HepG2 (cell line): ENCODE data around the gene ADIPOR2. TPM values are rescaled to one million over a fixed set of nuclear protein-coding genes. Genes with fewer than 3 reads are reported as not detected.

Source experiments
- CBFB ChIP-seq: sonication (generic); formaldehyde crosslinking; IDR thresholded peaks from 2 replicates; pipeline ENCODE4 v1.4.0; 2020; ENCODE audit warnings: missing genetic modification reagents
- GFI1 ChIP-seq: sonication (generic); formaldehyde crosslinking; IDR thresholded peaks from 2 replicates; pipeline ENCODE4 v1.5.0; 2020; ENCODE audit warnings: missing genetic modification reagents, mild to moderate bottlenecking, borderline replicate concordance
- HDAC1 ChIP-seq: sonication (generic); formaldehyde crosslinking; IDR thresholded peaks from 2 replicates; pipeline ENCODE4 v1.5.1; 2020; ENCODE audit warnings: mild to moderate bottlenecking, missing genetic modification reagents
- HMG20B ChIP-seq: conservative IDR thresholded peaks from 2 replicates; pipeline ENCODE4 v1.6.1; 2016; ENCODE audit warnings: missing genetic modification reagents, missing compliant biosample characterization
- KAT7 ChIP-seq: IDR thresholded peaks from 2 replicates; pipeline ENCODE4 v1.6.1; 2018; ENCODE audit warnings: borderline replicate concordance, missing compliant biosample characterization
- MED1 ChIP-seq: sonication (generic); formaldehyde crosslinking; IDR thresholded peaks from 2 replicates; pipeline ENCODE4 v1.4.0; 2020; ENCODE audit warnings: missing genetic modification reagents
- MTA1 ChIP-seq: sonication (generic); formaldehyde crosslinking; IDR thresholded peaks from 2 replicates; pipeline ENCODE4 v1.4.0; 2020; ENCODE audit warnings: missing genetic modification reagents, mild to moderate bottlenecking, borderline replicate concordance
- NRL ChIP-seq: sonication (generic); formaldehyde crosslinking; IDR thresholded peaks from 2 replicates; pipeline ENCODE4 v1.5.0; 2020; ENCODE audit warnings: missing genetic modification reagents, mild to moderate bottlenecking, moderate library complexity, borderline replicate concordance
- PLRG1 ChIP-seq: fragments of 450-650 bp; conservative IDR thresholded peaks from 2 replicates; pipeline ENCODE4 v1.6.1; 2016
- SAP130 ChIP-seq: IDR thresholded peaks from 2 replicates; pipeline ENCODE4 v1.6.1; 2016; ENCODE audit warnings: low read depth
- TCF7 ChIP-seq: sonication (generic); IDR thresholded peaks from 2 replicates; pipeline ENCODE4 v1.6.1; 2016; ENCODE audit warnings: antibody characterized with exemption, low read depth
- TCF7L2 ChIP-seq: IDR thresholded peaks from 2 replicates; pipeline ENCODE4 v1.6.1; 2011; ENCODE audit warnings: mild to moderate bottlenecking, low read depth, low read length, moderate library complexity
- TEAD3 ChIP-seq: optimal IDR thresholded peaks from 2 replicates; pipeline ENCODE3; 2016; ENCODE audit warnings: borderline replicate concordance
- ZNF138 ChIP-seq: sonication (generic); formaldehyde crosslinking; IDR thresholded peaks from 2 replicates; pipeline ENCODE4 v1.5.0; 2020; ENCODE audit warnings: mild to moderate bottlenecking, low read depth, missing genetic modification reagents
- ZNF331 ChIP-seq: sonication (generic); formaldehyde crosslinking; IDR thresholded peaks from 2 replicates; pipeline ENCODE4 v1.4.0; 2020; ENCODE audit warnings: missing genetic modification reagents
- ZNF468 ChIP-seq: sonication (generic); formaldehyde crosslinking; IDR thresholded peaks from 2 replicates; pipeline ENCODE4 v1.8.0; 2022; ENCODE audit warnings: mild to moderate bottlenecking, moderate library complexity, missing genetic modification reagents
- ZNF615 ChIP-seq: sonication (generic); formaldehyde crosslinking; IDR thresholded peaks from 2 replicates; pipeline ENCODE4 v1.5.0; 2020; ENCODE audit warnings: mild to moderate bottlenecking, missing genetic modification reagents, borderline replicate concordance
- ZNF652 ChIP-seq: IDR thresholded peaks from 2 replicates; pipeline ENCODE4 v1.6.1; 2016; ENCODE audit warnings: low read depth, borderline replicate concordance
- ZNF678 ChIP-seq: sonication (generic); formaldehyde crosslinking; IDR thresholded peaks from 2 replicates; pipeline ENCODE4 v1.4.0; 2020; ENCODE audit warnings: mild to moderate bottlenecking, missing genetic modification reagents
- polyA plus RNA-seq, 8 experiments: library from polyadenylated mRNA; depleted of rRNA in 3 of 8; stranded (reverse) in 7 of 8; unstranded in 1 of 8; fragments of >200 nt; fragmentation: Illumina TruSeq in 4 of 8; extraction: Trizol in 4 of 8; gene quantifications; 2 replicates each; pipeline versions ENCODE4 v1.2.1 to v1.2.3, GENCODE V29; 2011 to 2016; ENCODE audit warnings: low read depth in 4 of 8, missing spikeins in 1 of 8, mixed read lengths in 1 of 8; ENCODE audit not compliant: insufficient read depth in 1 of 8
- total RNA-seq, 5 experiments: library from RNA; depleted of rRNA; stranded (reverse); fragments of >200 nt; fragmentation: Illumina TruSeq; extraction: Trizol; gene quantifications; 2 replicates each; pipeline ENCODE4 v1.2.3, GENCODE V29; 2016; ENCODE audit warnings: low read depth in 1 of 5
- TF ChIP-seq, protein P1 (sequence below): sonication (generic); formaldehyde crosslinking; IDR thresholded peaks from 2 replicates; pipeline ENCODE4 v1.9.0; 2021; ENCODE audit warnings: missing genetic modification reagents, borderline replicate concordance
- TF ChIP-seq, protein P2 (sequence below): sonication (generic); formaldehyde crosslinking; IDR thresholded peaks from 2 replicates; pipeline ENCODE4 v1.4.0; 2020; ENCODE audit warnings: missing genetic modification reagents
- TF ChIP-seq, protein P3 (sequence below): IDR thresholded peaks from 2 replicates; pipeline ENCODE4 v1.6.1; 2016
- TF ChIP-seq, protein P4 (sequence below): sonication (generic); formaldehyde crosslinking; IDR thresholded peaks from 2 replicates; pipeline ENCODE4 v1.5.0; 2020; ENCODE audit warnings: mild to moderate bottlenecking, missing genetic modification reagents, borderline replicate concordance

The ADIPOR2 gene
- total and polyA plus RNA-seq, 2 of the 13 experiments (the other 11 are each of a cell fraction or from before 2014, with no cell fraction given) = 35.2 to 52.2 TPM

DNA sequence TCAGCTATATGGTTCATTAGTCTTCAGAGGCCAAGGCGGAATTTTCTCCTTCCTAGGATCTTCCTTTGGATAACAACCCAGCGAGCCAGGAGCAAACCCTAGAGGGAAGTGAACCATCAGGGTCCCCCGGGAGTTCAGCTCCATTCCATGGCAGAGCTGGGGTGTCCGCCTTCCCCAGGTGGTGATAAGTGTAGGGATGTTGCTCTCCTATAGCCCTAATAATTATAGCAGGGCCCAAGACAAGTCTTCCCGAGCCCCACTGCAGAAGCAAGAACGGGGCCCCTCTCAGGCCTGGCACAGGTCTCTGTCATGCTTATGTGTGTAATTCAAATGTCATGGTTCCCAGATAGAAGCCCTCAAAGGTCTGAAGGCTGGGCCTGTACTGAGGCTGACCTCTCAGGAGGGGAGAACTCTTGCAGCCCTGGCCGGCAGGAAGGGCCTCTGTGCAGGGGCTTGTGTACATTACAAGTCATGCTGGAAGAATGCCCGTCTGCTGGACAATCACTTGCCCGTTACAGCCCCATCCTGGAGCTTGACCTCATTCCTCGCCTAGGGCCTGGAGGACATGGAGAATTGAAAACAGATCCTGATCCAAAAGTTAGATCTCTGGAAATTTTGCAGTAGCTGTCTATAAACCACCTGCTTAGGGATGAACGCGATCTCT lies 146.8 kb downstream of the ADIPOR2 start (continued):
- TF ChIP-seq ZNF615 (CRISPR knock-in tag) = no peak
- no peak for TF ChIP-seq MTA1 (CRISPR knock-in tag)
- TF ChIP-seq TCF7L2 = no peak
- TF ChIP-seq SAP130 = peak; percentile 83
- TF ChIP-seq KAT7 (CRISPR knock-in tag) = no peak
- no peak for TF ChIP-seq PLRG1
- no peak for TF ChIP-seq ZNF138 (CRISPR knock-in tag)
- TF ChIP-seq NRL (CRISPR knock-in tag) = no peak
- no peak for TF ChIP-seq ZNF468 (CRISPR knock-in tag)
- TF ChIP-seq, protein P1, sequence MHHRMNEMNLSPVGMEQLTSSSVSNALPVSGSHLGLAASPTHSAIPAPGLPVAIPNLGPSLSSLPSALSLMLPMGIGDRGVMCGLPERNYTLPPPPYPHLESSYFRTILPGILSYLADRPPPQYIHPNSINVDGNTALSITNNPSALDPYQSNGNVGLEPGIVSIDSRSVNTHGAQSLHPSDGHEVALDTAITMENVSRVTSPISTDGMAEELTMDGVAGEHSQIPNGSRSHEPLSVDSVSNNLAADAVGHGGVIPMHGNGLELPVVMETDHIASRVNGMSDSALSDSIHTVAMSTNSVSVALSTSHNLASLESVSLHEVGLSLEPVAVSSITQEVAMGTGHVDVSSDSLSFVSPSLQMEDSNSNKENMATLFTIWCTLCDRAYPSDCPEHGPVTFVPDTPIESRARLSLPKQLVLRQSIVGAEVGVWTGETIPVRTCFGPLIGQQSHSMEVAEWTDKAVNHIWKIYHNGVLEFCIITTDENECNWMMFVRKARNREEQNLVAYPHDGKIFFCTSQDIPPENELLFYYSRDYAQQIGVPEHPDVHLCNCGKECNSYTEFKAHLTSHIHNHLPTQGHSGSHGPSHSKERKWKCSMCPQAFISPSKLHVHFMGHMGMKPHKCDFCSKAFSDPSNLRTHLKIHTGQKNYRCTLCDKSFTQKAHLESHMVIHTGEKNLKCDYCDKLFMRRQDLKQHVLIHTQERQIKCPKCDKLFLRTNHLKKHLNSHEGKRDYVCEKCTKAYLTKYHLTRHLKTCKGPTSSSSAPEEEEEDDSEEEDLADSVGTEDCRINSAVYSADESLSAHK (CRISPR knock-in tag) = no peak
- no peak for TF ChIP-seq CBFB (CRISPR knock-in tag)
- no peak for TF ChIP-seq GFI1 (CRISPR knock-in tag)
- no peak for TF ChIP-seq ZNF652 (CRISPR knock-in tag)
- TF ChIP-seq, protein P2, sequence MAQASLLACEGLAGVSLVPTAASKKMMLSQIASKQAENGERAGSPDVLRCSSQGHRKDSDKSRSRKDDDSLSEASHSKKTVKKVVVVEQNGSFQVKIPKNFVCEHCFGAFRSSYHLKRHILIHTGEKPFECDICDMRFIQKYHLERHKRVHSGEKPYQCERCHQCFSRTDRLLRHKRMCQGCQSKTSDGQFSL = no peak
- TF ChIP-seq MED1 (CRISPR knock-in tag) = peak; percentile 89
- peak; percentile 71 for TF ChIP-seq HDAC1 (CRISPR knock-in tag)
- TF ChIP-seq TEAD3 (CRISPR knock-in tag) = peak; percentile 98
- TF ChIP-seq ZNF678 = no peak
- no peak for TF ChIP-seq TCF7
- peak; percentile 13; the same call in 1 of the 2 replicates for TF ChIP-seq ZNF331 (CRISPR knock-in tag)
- TF ChIP-seq, protein P3, sequence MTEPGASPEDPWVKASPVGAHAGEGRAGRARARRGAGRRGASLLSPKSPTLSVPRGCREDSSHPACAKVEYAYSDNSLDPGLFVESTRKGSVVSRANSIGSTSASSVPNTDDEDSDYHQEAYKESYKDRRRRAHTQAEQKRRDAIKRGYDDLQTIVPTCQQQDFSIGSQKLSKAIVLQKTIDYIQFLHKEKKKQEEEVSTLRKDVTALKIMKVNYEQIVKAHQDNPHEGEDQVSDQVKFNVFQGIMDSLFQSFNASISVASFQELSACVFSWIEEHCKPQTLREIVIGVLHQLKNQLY = peak; percentile 54; the same call in 1 of the 2 replicates
- TF ChIP-seq HMG20B = 0 out of 2 replicates have a peak, but pooled peaks have one; percentile 43
- TF ChIP-seq, protein P4, sequence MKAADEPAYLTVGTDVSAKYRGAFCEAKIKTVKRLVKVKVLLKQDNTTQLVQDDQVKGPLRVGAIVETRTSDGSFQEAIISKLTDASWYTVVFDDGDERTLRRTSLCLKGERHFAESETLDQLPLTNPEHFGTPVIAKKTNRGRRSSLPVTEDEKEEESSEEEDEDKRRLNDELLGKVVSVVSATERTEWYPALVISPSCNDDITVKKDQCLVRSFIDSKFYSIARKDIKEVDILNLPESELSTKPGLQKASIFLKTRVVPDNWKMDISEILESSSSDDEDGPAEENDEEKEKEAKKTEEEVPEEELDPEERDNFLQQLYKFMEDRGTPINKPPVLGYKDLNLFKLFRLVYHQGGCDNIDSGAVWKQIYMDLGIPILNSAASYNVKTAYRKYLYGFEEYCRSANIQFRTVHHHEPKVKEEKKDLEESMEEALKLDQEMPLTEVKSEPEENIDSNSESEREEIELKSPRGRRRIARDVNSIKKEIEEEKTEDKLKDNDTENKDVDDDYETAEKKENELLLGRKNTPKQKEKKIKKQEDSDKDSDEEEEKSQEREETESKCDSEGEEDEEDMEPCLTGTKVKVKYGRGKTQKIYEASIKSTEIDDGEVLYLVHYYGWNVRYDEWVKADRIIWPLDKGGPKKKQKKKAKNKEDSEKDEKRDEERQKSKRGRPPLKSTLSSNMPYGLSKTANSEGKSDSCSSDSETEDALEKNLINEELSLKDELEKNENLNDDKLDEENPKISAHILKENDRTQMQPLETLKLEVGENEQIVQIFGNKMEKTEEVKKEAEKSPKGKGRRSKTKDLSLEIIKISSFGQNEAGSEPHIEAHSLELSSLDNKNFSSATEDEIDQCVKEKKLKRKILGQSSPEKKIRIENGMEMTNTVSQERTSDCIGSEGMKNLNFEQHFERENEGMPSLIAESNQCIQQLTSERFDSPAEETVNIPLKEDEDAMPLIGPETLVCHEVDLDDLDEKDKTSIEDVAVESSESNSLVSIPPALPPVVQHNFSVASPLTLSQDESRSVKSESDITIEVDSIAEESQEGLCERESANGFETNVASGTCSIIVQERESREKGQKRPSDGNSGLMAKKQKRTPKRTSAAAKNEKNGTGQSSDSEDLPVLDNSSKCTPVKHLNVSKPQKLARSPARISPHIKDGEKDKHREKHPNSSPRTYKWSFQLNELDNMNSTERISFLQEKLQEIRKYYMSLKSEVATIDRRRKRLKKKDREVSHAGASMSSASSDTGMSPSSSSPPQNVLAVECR (CRISPR knock-in tag) = 0 out of 2 replicates have a peak, but pooled peaks have one; percentile 25
